HepG2 (cell line): ENCODE measurements around the gene SMARCA2. TPM values are rescaled to one million over a fixed set of nuclear protein-coding genes. Genes with fewer than 3 reads are reported as not detected.

Source experiments
- ATAC-seq: fragments of 200-7000 bp; cut with Tn5 transposase; 3 replicates; pipeline ENCODE4 v1.9.1; 2020; ENCODE audit warnings: mild to moderate bottlenecking, moderate library complexity
- BruUV-seq: library from RNA; stranded (reverse); fragments of 400-500 nt; replicated peaks from 2 replicates; lab custom pipeline; 2021; lab: Mats Ljungman, UMichigan
- CTCF ChIA-PET: fragments of 300-600 bp; formaldehyde crosslinking; extraction: SDS; loops from one replicate; lab custom pipeline; 2021; ENCODE audit warnings: low total read pairs, inconsistent platforms, low intra/inter-chr PET ratio; lab: Yijun Ruan, JAX
- POLR2A ChIA-PET: fragments of 350-600 bp; sonication (Branson Sonifier 250); formaldehyde crosslinking; loops from one replicate; lab custom pipeline; 2020; ENCODE audit warnings: antibody characterized with exemption, inconsistent platforms; lab: Yijun Ruan, JAX
- DNase-seq: peaks from one replicate; pipeline ENCODE4 v3.0.0-alpha.2; 2015; ENCODE audit warnings: low spot score
- FAIRE-seq: peaks from 3 replicates; lab custom pipeline; 2011; peaks lifted over from hg19 to GRCh38; lab: Jason Lieb, UNC
- H2AFZ ChIP-seq: one replicate; pipeline ENCODE4 v1.6.1; 2011; ENCODE audit warnings: low read length, inconsistent platforms
- H3K27ac ChIP-seq: fragments of 300-600 bp; 3 replicates; pipeline ENCODE4 v1.8.0; 2011; ENCODE audit warnings: mixed run types, mild to moderate bottlenecking, mixed read lengths, low read length, inconsistent platforms; ENCODE audit not compliant: insufficient read depth; ENCODE audit errors: extremely low read length
- H3K27me3 ChIP-seq, 2 experiments: fragments of 200-600 bp in 1 of 2; 2 replicates in 1 of 2; 3 replicates in 1 of 2; pipeline versions ENCODE4 v1.6.0 to v1.8.0; 2011; ENCODE audit warnings: low read length in 2 of 2, mild to moderate bottlenecking in 2 of 2, moderate library complexity in 2 of 2, inconsistent platforms in 1 of 2; ENCODE audit not compliant: insufficient read depth in 2 of 2, control insufficient read depth in 1 of 2
- H3K36me3 ChIP-seq, 2 experiments: fragments of 200-600 bp in 1 of 2; replicated peaks in 1 of 2; 2 replicates in 1 of 2; 3 replicates in 1 of 2; pipeline versions ENCODE4 v1.5.1 to v1.8.0; 2011; ENCODE audit warnings: low read length in 2 of 2, inconsistent platforms in 1 of 2; ENCODE audit not compliant: insufficient read depth in 2 of 2, control insufficient read depth in 1 of 2
- H3K4me1 ChIP-seq: 2 replicates; pipeline ENCODE4 v1.5.1; 2012; ENCODE audit warnings: low read length, inconsistent platforms; ENCODE audit not compliant: insufficient read depth
- H3K4me2 ChIP-seq: 2 replicates; pipeline ENCODE4 v1.6.0; 2011; ENCODE audit warnings: low read depth, low read length, inconsistent platforms
- H3K4me3 ChIP-seq, 3 experiments: fragments of 200-600 bp in 1 of 3; sonication (generic), shearing (Covaris generic) in 1 of 3; replicated peaks in 1 of 3; 2 replicates each; pipeline ENCODE4 v1.5.1; 2011 to 2016; ENCODE audit warnings: low read length in 3 of 3, inconsistent platforms in 2 of 3, low read depth in 2 of 3, mild to moderate bottlenecking in 2 of 3, control low read depth in 1 of 3, mixed read lengths in 1 of 3; ENCODE audit not compliant: insufficient read depth in 1 of 3
- H3K79me2 ChIP-seq: one replicate; pipeline ENCODE4 v1.6.1; 2011; ENCODE audit warnings: low read length, inconsistent platforms; ENCODE audit not compliant: insufficient read depth
- H3K9ac ChIP-seq: 2 replicates; pipeline ENCODE4 v1.6.0; 2011; ENCODE audit warnings: mild to moderate bottlenecking, low read depth, low read length, inconsistent platforms; ENCODE audit not compliant: insufficient read depth
- H3K9me3 ChIP-seq: 2 replicates; pipeline ENCODE4 v1.5.1; 2012; ENCODE audit warnings: mild to moderate bottlenecking, low read length
- H4K20me1 ChIP-seq: 2 replicates; pipeline ENCODE4 v1.6.0; 2011; ENCODE audit warnings: inconsistent platforms, mild to moderate bottlenecking, low read length, moderate library complexity; ENCODE audit not compliant: insufficient read depth
- AGO1 ChIP-seq: fragments of 200-400 bp; formaldehyde crosslinking; IDR thresholded peaks from 2 replicates; pipeline ENCODE4 v1.6.1; 2017; ENCODE audit warnings: mild to moderate bottlenecking, low read depth, low read length, moderate library complexity; ENCODE audit not compliant: poor library complexity, severe bottlenecking
- CENPT ChIP-seq: sonication (generic); formaldehyde crosslinking; IDR thresholded peaks from 2 replicates; pipeline ENCODE4 v1.8.0; 2022; ENCODE audit warnings: low read depth, mild to moderate bottlenecking, moderate library complexity, missing genetic modification reagents
- CTCF ChIP-seq: sonication (generic); formaldehyde crosslinking; IDR thresholded peaks from 2 replicates; pipeline ENCODE4 v1.5.0; 2020; ENCODE audit warnings: mild to moderate bottlenecking, missing genetic modification reagents, moderate library complexity
- DZIP1 ChIP-seq: sonication (generic); formaldehyde crosslinking; IDR thresholded peaks from 2 replicates; pipeline ENCODE4 v1.5.0; 2020; ENCODE audit warnings: mild to moderate bottlenecking, missing genetic modification reagents
- GATA4 ChIP-seq: sonication (generic); IDR thresholded peaks from 2 replicates; pipeline ENCODE4 v1.6.1; 2016; ENCODE audit warnings: antibody characterized with exemption, low read depth, borderline replicate concordance
- HDAC6 ChIP-seq: fragments of 200-600 bp; sonication (generic); IDR thresholded peaks from 2 replicates; pipeline ENCODE4 v1.7.0; 2017; ENCODE audit warnings: mild to moderate bottlenecking, antibody characterized with exemption, low read length, low read depth
- KLF15 ChIP-seq: sonication (generic); formaldehyde crosslinking; IDR thresholded peaks from 2 replicates; pipeline ENCODE4 v1.8.1; 2023; ENCODE audit warnings: borderline replicate concordance, mild to moderate bottlenecking, inconsistent platforms, missing genetic modification reagents, mixed read lengths
- SMC3 ChIP-seq: IDR thresholded peaks from 2 replicates; pipeline ENCODE4 v1.6.1; 2011; ENCODE audit warnings: low read length, improper control_type of control experiment
- ZBTB34 ChIP-seq: sonication (generic); formaldehyde crosslinking; IDR thresholded peaks from 2 replicates; pipeline ENCODE4 v1.8.0; 2022; ENCODE audit warnings: mild to moderate bottlenecking, missing genetic modification reagents
- ZBTB43 ChIP-seq: sonication (generic); formaldehyde crosslinking; conservative IDR thresholded peaks from 2 replicates; pipeline ENCODE4 v1.4.0; 2020; ENCODE audit warnings: missing genetic modification reagents
- ZNF225 ChIP-seq: sonication (generic); formaldehyde crosslinking; IDR thresholded peaks from 2 replicates; pipeline ENCODE4 v1.4.0; 2020; ENCODE audit warnings: mild to moderate bottlenecking, missing genetic modification reagents
- ZNF232 ChIP-seq: sonication (generic); formaldehyde crosslinking; IDR thresholded peaks from 2 replicates; pipeline ENCODE4 v1.4.0; 2020; ENCODE audit warnings: missing genetic modification reagents, borderline replicate concordance
- ZSCAN29 ChIP-seq: sonication (generic); formaldehyde crosslinking; conservative IDR thresholded peaks from 2 replicates; pipeline ENCODE4 v1.4.0; 2020; ENCODE audit warnings: mild to moderate bottlenecking, missing genetic modification reagents
- ZSCAN30 ChIP-seq: sonication (generic); formaldehyde crosslinking; IDR thresholded peaks from 2 replicates; pipeline ENCODE4 v1.5.0; 2020; ENCODE audit warnings: mild to moderate bottlenecking, missing genetic modification reagents
- WGBS: methylation state at CpG from one replicate; pipeline ENCODE4 v1.1.6; 2017; ENCODE audit warnings: low lambda C conversion rate; 5-methylcytosine and 5-hydroxymethylcytosine counted together
- in situ Hi-C: cut with HindIII; loops from 2 replicates; pipeline ENCODE4 v1.10.0; 2017; ENCODE audit warnings: low pct_unique_long_range_greater_than_20kb; ENCODE audit not compliant: extremely low pct_ligation_motif_present
- intact Hi-C: fragments of 100-400 bp; cut with micrococcal nuclease; formaldehyde crosslinking; loops from one replicate; pipeline ENCODE4 v1.10.0; 2022; ENCODE audit not compliant: unreplicated experiment
- polyA plus RNA-seq, 8 experiments: library from polyadenylated mRNA; depleted of rRNA in 3 of 8; stranded (reverse) in 7 of 8; unstranded in 1 of 8; fragments of >200 nt; fragmentation: Illumina TruSeq in 4 of 8; extraction: Trizol in 4 of 8; gene quantifications; 2 replicates each; pipeline versions ENCODE4 v1.2.1 to v1.2.3, GENCODE V29; 2011 to 2016; ENCODE audit warnings: low read depth in 4 of 8, missing spikeins in 1 of 8, mixed read lengths in 1 of 8; ENCODE audit not compliant: insufficient read depth in 1 of 8
- total RNA-seq, 5 experiments: library from RNA; depleted of rRNA; stranded (reverse); fragments of >200 nt; fragmentation: Illumina TruSeq; extraction: Trizol; gene quantifications; 2 replicates each; pipeline ENCODE4 v1.2.3, GENCODE V29; 2016; ENCODE audit warnings: low read depth in 1 of 5

Gene SMARCA2
- total and polyA plus RNA-seq, 2 of the 13 experiments (the other 11 are each of a cell fraction or from before 2014, with no cell fraction given), result 22.5 to 23.7 TPM

GRCh38 chr9:2236850-2237249 is 221.7 kb downstream of the SMARCA2 start (continued):
- TF ChIP-seq ZBTB34 (CRISPR knock-in tag) (no peak), ZNF232 (no peak), AGO1 (no peak)
- TF ChIP-seq, all 625 proteins: peak for 0

GRCh38 chr9:2241461-2241835 is 226.3 kb downstream of the SMARCA2 start:
- BruUV-seq, result no TSS peak
- DNase-seq (no peak), ATAC-seq (peak; percentile 20), FAIRE-seq (no peak)
- POLR2A ChIA-PET, result no interaction called here
- Histone ChIP-seq H3K27ac (no peak overlapping the region), H3K36me3 (no peaks in the 10 kb centered on the region), H3K9me3 (no peaks in the 10 kb centered on the region), H2AFZ (no peak overlapping the region), H3K4me2 (peak overlapping the region; percentile 100), H3K4me3 (peak overlapping the region in 2 of 3 experiments; percentile 57 to 73; a peak in 2 of 6 replicates), H3K4me1 (peaks cover 22% of the 10 kb centered on the region)
- CTCF ChIA-PET, result no interaction called here
- 77% methylated on average over 7 of the region's 15 CpGs for WGBS
- TF ChIP-seq ZSCAN30 (no peak), DZIP1 (CRISPR knock-in tag) (no peak), GATA4 (no peak), HDAC6 (no peak), ZNF225 (no peak), ZSCAN29 (CRISPR knock-in tag) (no peak), CTCF (CRISPR knock-in tag) (no peak), KLF15 (CRISPR knock-in tag) (no peak), AGO1 (no peak), CENPT (CRISPR knock-in tag) (no peak), SMC3 (no peak), ZBTB43 (CRISPR knock-in tag) (no peak)
- TF ChIP-seq, all 625 proteins: peak for 0
- in situ Hi-C loops, result no loop called here
- no peak overlapping the region for H3K9ac ChIP-seq
- H3K27me3 ChIP-seq, result peaks cover 0 to 15% of the 10 kb centered on the region in 2 experiments; a peak in 1 of 5 replicates
- no peaks in the 10 kb centered on the region for H3K79me2 ChIP-seq
- intact Hi-C loops, result no loop called here
- no peaks in the 10 kb centered on the region for H4K20me1 ChIP-seq
